NCI-H187 (cell line): ENCODE results near the gene ARIH1.
"Not testable (repeated sequence)": the region's sequence is repeated elsewhere in the genome, so short reads cannot be mapped to it uniquely, and the experiment has no call there.

Experiments used
- DNase-seq, 2 experiments: peaks; one replicate each; lab custom pipeline; 2025; lab: John Stamatoyannopoulos, UW

ARIH1 gene

DNA sequence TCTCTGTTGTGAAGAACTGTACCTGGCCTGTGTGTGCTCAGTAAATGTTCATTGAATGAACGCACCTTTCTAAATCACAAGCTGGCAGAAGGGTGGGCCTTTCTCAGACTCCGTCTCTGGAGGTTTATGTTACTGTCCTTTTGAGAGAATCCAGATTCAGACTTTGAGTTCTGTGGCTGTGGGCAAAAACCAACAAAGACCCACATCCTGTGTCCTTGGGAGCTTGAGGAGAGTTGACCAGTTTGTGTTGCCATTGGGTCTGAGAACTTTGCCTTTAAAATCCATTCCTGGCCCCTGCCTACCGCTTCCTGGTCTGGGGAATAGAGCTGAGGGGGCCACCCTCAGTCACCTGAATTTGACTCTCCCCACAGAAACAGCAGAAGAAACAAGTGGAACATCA lies 134.0 kb downstream of the ARIH1 start:
- DNase-seq: not testable (repeated sequence)

- no peak for DNase-seq
Observed at GRCh38 chr15:72609862-72610261, 135.7 kb downstream of the ARIH1 start.

GRCh38 chr15:72612324-72612723 lies 138.2 kb downstream of the ARIH1 start:
- not testable (repeated sequence) for DNase-seq

GRCh38 chr15:72614810-72615532 lies 140.8 kb downstream of the ARIH1 start:
- peak; percentile 38 to 78 for DNase-seq

- peak; percentile 51 to 78 for DNase-seq
Observed at GRCh38 chr15:72615533-72616233, 141.6 kb downstream of the ARIH1 start.

GRCh38 chr15:72616491-72617210 lies 142.5 kb downstream of the ARIH1 start:
- no peak for DNase-seq

DNA sequence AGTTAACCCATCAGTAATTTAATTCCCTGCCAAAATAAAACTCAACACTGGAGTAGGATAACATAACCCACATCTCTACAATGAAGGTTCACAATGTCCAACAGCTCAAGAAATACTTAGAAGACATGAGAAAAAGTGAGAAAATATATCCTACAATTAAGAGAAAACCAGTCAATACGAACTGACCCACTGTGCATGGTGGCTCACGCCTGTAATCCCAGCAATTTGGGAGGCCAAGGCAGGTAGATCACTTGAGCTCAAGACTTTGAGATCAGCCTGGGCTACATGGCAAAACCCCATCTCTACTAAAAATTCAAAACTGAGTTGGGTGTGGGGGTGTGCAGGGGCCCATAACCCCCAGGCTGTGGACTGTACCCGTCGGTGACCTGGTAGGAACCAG lies 149.7 kb downstream of the ARIH1 start:
- DNase-seq: not testable (repeated sequence)

DNA sequence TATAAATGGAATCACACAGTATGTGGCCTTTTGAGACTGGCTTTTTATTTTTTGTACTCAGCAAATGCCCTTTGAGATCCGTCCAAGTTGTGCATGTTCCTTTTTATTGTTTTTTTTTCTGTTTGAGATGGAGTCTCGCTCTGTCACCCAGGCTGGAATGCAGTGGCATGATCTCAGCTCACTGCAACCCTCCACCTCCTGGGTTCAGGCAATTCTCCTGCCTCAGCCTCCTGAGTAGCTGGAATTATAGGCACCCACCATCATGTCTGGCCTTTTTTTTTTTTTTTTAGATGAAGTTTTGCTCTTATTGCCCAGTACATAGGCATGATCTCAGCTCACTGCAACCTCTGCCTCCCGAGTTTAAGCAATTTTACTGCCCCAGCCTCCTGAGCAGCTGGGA lies 152.0 kb downstream of the ARIH1 start:
- not testable (repeated sequence) for DNase-seq

GRCh38 chr15:72628249-72629067 lies 154.3 kb downstream of the ARIH1 start:
- not testable (repeated sequence) for DNase-seq

DNA sequence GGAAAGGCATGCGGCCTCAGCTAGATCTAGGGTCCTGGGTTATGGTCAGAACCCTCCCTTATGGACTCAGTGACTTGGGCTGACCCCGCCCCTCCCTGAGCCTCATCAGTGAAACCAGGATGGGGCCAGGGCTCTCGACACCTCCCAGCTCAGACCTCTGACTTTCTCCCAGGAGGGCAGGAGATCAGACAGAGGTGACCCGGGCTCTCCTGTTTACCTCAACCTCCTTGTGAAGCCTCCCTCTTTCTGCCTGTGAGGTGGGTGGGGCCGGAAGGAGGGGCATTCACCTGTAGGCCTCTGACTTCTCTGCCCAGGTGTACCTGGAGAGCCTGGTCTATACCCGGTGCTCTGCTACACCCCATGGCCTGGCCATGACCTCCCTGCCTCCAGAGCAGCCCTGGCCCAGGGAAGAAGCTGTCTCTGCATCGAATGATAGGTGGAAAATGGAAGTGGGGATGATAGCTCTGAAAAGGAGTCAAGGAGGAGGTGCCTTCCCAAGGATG lies 155.0 kb downstream of the ARIH1 start:
- DNase-seq: not testable (repeated sequence)

DNA sequence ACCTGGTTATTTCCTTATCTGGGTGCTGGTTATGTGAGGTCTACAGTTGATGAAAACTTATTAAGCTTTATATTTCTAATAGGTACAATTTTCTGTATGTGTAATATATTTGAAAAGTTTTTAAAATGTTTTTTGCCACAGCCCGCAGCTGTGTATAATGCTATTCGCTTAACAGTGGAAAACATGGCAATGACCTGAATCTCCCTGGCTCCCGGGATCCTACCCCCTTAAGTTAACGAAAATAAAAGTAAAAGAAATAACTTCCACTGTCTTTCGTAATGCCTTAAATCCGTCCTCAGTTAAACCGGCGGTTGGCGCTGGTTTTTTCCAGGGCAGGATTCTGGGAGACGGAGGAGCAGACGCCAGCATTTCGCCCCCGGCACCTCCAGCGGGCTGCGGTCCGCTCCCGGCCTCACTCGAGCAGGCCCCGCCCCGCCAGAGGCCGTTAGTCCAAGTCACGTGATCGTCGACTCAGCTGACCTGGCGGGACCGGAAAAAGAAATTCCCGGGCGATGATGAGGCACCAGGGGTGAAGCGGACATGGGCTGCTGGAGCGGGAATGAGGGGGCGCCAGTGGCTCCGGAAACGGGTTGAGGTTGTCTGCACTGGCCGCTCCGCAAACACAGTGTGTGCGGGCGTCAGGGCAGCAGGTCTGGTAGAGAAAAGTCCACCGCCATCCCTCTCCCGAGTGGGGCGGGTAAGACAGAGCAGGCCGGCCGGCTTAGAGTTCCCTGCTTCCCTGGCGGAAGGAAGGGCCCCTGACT lies 162.6 kb downstream of the ARIH1 start:
- not testable (repeated sequence) for DNase-seq

DNA sequence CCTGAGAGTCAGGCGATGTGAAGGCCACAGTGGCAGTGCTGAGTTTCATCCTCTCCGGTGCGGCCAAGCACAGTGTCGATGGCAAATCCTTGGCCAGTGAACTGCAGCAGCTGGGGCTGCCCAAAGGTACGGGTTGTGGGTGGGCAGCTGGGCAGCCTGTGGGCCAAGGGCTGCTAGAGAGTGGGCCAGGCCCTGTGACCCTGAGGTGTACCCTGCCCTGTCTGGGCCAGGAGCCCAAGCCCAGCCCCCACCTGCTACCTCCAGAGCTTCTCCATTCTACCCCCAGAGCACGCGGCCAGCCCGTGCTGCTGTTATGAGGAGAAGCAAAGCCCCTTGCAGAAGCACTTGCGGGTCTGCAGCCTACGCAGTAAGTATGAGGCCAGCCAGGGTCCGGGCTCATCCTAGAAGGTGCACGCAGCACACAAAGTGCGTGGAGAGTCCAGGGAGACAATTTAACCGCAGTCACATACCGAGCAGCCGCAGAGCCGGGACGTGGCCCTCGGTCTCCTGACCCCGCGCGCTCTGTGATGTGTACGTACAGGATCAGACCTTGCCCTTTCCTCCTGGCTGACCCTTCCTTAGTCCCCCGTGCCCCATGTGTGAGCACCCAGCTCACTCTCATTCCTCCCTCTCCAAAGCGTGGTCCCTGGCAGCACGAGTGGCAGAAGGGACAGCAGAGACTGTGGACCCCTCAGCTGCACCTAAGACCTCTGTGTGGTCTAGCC lies 165.8 kb downstream of the ARIH1 start:
- DNase-seq: not testable (repeated sequence)

DNA sequence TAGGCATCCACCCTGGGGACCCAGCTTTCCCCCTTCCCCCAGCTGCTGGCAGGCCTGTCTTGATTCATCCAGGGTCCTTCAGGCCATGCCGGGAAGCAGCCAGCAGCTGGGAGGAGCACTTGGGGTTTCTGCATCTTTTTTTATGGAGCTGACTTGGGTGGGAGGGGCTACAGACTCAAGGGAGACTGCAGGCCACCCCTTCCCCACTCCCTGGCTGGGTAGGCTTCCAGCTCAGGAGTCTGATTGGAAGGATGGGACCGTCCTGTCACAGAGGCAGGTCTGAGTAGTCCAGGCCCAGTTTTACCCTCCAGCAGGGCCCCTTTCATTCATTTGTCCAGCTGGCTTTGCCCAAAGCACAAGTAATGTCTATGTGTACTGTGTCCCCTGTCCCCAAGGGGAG lies 168.1 kb downstream of the ARIH1 start:
- not testable (repeated sequence) for DNase-seq

DNA sequence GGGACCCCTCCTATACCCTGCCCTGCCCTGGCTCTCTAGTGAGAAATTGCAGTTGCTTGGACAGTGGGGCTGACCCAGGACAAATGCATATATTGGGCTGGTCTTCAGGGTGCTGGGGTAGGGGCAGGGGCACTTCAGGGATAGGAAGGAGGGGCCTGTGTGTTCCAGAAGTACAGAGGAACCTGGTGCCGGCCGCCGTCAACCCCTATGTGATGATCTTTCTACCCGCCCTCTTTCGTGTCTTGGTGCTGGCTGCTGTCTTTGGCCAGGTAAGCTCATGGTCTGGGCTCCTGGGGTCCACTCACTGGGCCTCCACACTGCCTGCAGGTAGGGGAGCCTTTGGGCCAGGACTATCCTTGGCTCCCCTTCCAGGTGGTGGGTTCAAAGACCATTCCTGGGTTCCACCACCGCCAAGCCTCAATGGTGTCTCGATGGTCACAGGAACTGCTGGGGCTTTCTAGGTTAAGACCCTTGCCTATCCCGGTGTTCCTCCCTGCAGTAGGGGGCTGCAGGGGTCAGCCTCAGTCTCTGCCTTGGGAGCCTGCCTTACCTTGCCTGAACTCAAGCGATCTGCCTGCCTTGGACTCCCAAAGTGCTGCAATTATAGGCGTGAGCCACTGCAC lies 174.6 kb downstream of the ARIH1 start:
- DNase-seq: not testable (repeated sequence)
